ENCODE data around the gene OR10D3.
A peak's percentile ranks its signal among the peaks of the same experiment; 100 is the strongest.
"Not testable (repeated sequence)": the region's sequence is repeated elsewhere in the genome, so short reads cannot be mapped to it uniquely, and the experiment has no call there.

The OR10D3 gene

DNA sequence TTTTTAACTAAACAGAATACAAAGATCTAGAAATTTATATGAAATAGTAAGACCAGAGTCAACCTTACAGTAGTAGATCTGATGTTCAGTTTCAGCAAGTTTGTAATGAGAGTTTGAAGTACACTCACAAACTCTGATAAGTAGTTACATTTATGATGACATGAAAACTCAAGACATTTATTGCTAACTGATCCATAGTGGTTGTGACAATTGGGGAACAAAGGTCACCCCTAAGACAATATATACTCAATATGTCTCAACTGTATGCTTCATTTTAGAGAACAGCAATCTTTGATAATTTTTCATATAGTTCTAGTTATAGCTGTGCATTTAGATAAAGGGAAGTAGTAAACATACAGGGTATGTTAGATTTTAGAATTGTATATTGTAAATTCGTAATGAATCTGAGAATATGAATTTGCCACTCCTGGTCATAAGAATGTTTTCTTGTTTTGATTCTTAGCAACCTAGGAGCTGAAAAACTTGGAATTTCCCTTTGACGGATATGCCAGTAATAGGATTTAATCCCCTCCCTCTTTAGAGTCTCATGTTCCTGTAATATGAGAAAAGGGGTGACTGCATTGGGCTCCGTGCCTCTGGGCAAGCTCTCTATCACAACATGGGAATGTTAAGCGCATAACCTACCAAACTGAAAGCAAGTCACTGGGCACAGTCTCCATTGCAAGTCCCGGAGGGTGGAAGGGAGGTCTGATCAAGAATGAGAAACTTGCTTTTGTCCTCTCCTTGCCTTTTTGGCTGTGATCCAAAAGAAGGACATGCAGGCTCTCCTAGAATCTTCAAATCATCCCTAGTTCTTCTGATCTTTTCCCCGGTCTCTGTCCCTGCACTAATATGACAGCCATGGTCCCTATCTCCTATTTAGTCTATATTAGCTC, 11.4 kb downstream of the OR10D3 start:
- no peak for DNase-seq (ENCODE audit: low read depth in 3 of 3)

DNA sequence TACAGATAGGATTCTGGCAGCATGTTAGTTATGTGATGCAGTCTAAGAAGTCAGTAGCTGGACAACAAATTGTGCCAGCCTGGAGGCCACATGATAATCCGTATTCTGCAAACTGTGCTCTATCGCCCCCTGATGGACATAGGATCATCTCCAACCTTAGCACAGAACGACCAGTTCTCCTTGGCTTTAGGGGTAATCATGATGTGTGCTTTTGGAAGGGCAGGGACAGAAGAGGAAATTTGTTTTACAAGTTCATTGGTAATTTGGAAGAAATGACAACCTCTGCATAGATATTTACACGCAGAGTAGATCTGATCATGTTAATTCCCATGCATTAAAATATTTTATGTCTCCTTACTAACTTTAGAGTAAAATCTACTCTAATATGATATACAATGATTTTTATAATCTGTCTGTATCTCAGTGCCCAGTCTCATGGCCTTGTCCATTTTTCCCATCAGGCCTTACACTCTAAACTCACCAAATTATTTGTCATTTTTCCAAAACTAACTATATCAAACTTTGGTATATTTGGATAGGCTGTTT, 12.1 kb downstream of the OR10D3 start:
- DNase-seq (ENCODE audit: low read depth in 3 of 3), result peak in 1 of 3 experiments; percentile 7

DNA sequence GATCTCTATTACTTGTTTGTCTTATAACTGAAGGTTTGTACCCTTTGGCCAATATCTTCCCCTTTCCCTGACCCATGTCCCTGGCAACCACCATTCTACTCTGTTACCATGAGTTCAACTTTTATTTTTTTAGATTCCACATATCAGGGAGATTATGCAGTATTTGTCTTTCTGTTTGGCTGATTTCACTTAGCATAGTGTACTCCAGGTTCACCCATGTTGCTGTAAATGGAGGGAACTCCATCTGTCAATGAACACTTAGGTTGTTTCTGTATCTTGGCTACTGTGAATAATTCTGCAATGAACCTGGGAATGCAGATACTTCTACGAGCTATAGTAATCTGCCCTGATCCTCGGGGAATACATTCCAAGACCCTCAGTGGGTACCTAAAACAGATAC, 14.9 kb downstream of the OR10D3 start:
- no peak for DNase-seq (ENCODE audit: low read depth in 3 of 3)

DNA sequence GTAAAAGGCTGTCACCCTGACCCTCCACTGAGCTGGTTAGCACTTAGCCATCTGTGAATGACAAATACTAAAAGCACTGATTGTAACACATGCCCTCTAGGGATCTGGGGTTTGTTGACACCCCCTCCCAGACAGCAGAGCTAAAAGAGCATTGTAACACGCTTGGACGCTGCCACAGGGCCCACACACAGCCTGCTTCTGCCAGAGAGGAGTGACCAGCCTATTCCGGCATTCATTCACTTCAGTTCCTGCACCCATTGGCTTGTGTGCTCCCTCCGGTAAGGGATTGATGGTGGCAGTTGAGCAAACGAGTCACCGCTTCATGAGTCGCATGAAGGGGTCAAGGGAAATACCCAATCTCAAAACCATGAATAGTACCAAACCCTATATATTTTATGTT, 15.8 kb downstream of the OR10D3 start:
- DNase-seq (ENCODE audit: low read depth in 3 of 3), result no peak

DNA sequence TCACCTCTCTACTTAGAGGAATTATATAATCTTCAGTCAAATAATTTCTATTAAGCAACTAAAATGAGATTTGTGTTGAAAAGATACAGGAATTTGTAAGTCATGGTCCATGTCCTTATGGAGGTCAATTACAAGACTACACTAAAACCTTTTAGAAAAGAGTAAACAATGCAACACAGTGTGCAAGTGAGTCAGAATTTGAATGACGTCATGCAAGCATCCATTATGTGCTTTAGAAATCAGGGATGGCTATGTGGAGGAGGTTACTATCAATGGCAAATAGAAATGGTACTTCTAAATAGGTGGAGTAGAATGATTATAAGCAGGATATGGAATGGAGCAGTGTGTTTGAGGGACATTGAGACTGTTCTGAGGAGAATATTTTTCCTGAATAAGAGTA, 16.6 kb downstream of the OR10D3 start:
- DNase-seq (ENCODE audit: low read depth in 3 of 3), result no peak

DNA sequence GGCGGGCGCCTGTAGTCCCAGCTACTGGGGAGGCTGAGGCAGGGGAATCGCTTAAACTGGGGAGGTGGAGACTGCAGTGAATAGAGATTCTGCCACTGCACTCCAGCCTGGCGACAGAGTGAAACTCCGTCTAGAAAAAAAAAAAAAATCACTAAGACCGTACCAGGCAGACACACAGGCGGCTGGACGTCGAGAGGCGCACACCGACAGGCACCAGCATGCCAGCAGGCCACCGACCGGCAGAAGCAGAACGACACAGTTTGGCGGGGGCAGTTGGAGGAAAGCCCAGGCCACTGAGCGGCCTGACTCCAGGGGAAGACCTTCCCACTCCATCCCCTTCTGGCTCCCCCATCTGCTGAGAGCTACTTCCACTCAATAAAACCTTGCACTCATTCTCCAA, 17.5 kb downstream of the OR10D3 start:
- DNase-seq (ENCODE audit: low read depth in 3 of 3), result no peak

DNA sequence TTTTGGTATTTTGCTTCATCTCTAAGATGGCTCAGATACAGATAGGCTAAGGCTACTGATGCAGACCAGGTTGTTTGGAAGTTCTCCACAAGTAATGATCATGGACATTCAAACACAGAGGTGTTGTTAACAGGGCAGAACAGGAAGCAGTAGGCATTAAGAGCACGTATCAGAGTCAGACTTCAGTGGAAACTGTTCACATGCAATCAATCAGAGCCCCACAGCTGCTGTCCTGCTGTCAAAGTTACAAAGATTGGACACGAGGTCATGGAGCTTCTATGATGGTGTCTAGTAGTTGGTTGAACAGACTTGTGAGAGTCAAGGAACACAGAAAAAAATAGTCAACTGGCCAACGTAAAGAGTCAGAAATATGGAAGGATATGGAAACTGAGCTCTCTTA, 19.8 kb downstream of the OR10D3 start:
- DNase-seq (ENCODE audit: low read depth in 3 of 3), result no peak

DNA sequence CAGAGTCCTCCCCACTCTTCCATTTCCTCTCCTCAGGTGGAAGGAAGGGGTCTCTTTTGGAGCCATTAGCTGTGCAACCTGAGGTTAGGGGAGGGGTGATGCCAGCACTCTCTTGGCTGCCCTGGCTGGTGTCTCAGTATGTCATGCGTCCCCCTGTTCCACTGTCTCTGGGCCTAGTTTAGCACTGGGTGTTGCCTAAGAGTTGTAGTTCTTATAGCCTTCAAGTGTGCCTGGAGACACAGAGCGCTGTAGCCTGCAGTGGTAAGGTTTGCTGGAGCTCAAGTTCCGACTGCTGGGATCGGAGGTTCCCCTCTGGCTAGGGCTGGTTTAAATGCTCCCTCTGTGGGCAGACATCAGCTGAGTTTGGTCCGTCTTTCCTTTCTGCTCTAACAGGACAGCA, 20.9 kb downstream of the OR10D3 start:
- no peak for DNase-seq (ENCODE audit: low read depth in 3 of 3)

DNA sequence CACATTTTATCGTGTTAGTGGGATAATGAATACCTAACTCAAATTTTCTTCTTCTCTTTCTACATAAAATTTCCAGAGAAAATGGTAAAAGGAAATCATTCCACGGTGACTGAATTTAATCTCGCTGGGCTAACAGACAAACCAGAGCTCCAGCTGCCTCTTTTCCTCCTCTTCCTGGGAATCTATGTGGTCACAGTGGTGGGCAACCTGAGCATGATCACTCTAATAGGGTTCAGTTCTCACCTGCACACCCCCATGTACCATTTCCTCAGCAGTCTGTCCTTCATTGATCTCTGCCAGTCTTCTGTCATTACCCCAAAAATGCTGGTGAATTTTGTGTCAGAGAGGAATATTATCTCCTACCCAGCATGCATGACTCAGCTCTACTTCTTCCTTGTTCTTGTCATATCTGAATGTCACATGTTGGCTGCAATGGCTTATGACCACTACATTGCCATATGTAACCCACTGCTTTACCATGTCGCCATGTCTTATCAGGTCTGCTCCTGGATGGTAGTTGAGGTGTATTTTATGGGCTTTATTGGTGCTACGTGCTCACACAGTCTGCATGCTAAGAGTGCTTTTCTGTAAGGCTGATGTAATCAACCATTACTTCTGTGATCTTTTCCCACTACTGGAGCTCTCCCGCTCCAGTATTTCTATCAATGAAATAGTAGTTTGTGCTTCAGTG, 24.1 kb downstream of the OR10D3 start:
- DNase-seq (ENCODE audit: low read depth in 3 of 3), result no peak

DNA sequence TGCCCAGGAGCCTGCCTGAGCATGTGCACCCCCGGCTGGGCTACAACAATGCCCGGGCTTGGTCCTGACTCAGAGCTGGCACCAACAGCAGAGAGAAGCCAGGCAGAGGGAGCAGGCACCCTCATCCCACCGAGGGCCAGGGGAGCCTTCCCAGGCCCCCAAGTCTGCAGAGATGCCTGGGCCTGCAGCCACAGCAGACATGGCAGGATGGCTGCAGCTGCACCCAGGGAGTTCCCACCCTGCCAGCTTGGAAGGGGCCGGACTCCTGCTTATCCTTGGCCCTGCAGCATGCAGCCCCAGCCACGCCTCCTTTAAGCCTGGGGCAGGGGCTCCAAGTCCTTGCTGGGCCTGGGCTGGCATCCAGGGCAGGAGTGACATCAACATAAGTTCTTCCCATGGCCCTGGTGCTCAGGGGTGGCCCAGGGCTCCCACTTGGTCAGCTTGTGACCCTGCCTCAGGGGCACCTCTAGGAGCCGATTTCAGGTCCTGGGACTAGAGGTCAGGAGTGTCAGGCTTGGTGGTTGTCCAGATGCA, 26.7 kb downstream of the OR10D3 start:
- DNase-seq (ENCODE audit: low read depth in 3 of 3), result no peak

DNA sequence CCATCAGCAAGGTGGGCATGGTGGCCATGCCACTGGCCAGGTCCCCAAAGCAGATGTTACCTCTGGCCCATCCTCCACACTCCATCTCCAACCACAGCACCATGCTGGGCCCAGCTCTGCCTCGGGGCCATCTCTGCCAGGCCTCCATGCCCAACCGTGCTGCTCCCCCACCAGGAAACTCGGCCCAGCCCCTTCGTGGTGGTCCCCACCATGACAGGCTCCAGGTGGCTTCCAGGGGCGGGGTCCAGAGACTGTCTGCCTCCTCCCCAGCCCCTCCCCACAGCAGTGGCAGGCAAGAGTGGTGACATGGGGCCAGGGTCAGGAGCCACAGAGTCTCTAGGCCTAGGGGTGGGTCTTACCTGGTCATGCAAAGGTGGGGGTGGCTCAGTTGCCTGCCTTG, 27.3 kb downstream of the OR10D3 start:
- no peak for DNase-seq (ENCODE audit: low read depth in 3 of 3)

DNA sequence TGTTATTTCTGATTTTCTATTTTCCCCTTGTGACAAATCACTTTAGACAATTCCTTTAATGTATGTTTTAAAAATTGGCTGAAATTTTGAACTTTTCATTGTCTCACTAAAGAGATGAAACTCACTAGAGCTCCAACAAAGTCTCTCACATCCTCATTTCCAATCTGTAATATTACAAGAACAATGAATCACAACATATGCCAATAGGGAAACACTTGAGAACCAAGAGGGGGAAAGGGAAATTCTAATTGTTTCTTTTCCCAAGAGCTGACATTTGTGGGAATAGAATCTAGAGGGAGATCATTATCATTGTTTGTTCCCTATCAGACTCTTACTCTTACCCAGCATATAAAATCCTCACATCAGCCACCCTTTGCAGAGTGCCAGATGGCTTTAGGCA, 28.2 kb downstream of the OR10D3 start:
- DNase-seq (ENCODE audit: low read depth in 3 of 3), result no peak

DNA sequence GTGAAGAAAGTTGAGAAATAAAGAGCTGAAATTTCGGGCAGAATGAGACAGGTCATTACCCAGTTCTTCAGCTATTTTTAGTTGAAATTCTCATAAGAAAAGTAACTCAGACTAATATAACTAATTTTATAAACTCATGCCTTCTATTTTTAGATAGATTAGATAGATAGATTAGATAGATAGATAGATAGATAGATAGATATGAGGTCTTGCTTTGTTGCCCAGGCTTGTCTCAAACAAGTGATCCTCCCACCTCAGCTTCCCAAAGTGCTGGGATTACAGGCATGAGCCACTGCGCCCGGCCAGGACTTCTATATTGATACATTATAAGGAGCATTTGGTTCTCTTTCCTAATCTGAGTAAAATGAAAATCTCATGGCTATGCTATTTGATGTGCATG, 30.9 kb downstream of the OR10D3 start:
- DNase-seq (ENCODE audit: low read depth in 3 of 3), result no peak

DNA sequence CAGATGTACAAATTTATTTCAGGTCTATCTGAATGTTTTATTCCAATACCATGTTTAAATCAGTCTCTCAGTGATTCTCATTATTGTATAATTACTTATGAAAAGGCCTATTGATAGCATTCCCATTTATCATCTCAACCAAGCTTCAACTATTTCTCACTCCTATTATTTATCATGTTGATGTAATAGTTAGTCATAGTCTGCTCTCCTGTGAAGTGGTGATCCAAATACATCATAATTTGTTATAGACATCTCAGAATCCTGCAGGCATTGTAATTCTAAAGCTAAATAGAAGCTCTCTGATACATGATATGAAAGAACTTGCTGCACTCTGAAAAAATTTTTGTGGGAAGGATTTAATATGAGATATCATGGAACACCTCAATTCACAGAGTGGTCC, 36.0 kb downstream of the OR10D3 start:
- DNase-seq (ENCODE audit: low read depth in 3 of 3), result no peak

DNA sequence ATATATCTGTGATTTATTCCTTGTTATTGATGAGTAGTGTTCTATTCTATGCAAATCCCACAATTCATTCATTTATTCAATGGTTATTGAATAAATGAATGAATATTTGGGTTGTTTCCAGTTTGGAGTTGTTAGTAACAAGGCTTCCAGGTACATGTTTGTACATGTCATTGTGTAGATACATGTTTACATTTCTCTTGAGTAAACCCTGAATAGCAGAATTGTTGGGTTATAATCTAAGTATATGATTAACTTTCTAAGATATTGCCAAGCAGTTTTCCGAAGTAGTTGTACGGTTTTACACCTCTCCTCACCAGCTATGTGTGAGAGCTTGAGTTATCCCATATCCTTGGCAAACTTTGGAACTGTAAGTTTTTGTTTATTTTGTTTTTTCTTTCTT, 39.3 kb downstream of the OR10D3 start:
- DNase-seq (ENCODE audit: low read depth in 3 of 3), result no peak

DNA sequence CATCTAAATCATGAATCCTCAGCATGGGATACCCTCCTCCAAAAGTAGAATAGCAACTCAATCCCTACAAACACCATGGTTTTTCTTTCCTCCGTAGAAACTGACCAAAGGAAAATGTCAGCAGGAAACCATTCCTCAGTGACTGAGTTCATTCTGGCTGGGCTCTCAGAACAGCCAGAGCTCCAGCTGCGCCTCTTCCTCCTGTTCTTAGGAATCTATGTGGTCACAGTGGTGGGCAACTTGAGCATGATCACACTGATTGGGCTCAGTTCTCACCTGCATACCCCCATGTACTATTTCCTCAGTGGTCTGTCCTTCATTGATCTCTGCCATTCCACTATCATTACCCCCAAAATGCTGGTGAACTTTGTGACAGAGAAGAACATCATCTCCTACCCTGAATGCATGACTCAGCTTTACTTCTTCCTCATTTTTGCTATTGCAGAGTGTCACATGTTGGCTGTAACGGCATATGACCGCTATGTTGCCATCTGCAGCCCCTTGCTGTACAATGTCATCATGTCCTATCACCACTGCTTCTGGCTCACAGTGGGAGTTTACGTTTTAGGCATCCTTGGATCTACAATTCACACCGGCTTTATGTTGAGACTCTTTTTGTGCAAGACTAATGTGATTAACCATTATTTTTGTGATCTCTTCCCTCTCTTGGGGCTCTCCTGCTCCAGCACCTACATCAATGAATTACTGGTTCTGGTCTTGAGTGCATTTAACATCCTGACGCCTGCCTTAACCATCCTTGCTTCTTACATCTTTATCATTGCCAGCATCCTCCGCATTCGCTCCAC, 41.7 kb downstream of the OR10D3 start:
- DNase-seq (ENCODE audit: low read depth in 3 of 3), result not testable (repeated sequence)

DNA sequence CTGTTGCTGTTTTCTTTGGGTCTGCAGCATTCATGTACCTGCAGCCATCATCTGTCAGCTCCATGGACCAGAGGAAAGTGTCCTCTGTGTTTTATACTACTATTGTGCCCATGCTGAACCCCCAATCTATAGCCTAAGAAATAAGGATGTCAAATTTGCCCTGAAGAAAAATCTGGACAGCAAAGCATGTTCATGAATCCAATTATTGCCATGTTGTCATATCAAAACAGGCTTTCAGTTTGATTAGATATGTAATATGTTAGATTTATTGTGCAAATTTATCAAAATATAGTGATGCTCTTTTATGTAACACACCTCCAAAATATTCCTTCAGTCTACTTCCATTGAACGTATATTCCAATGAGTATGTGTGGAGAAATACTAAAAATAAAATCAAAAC, 42.3 kb downstream of the OR10D3 start:
- no peak for DNase-seq (ENCODE audit: low read depth in 3 of 3)

DNA sequence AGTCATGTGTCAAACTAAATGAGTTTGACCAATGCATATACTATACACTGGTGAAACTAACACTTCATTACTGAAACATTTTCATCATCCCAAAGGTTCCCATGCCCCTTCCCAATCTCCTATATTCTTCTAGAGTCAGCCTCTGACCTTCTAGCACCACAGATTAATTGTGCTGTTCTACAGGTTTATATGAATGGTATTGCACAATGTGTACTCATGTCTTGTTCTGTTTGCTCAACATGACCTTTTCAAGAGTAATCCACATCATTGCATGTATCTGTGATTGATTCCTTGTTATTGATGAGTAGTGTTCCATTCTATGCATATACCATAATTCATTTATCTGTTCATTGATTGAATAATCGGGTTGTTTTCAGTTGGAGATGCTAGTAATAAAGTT, 50.2 kb downstream of the OR10D3 start:
- DNase-seq (ENCODE audit: low read depth in 3 of 3), result no peak

All from stimulated activated CD4-positive, alpha-beta T cell treated with anti-CD3 and anti-CD28 coated beads, TNF-alpha, amount 100 ng/mL, for 4 hours (primary cell).